GM21367 (cell line): ENCODE data around the gene NOS1AP.

ENCODE experiments used
- ATAC-seq: cut with Tn5 transposase; IDR thresholded peaks from one replicate; pipeline ENCODE4 v1.9.1; 2021; ENCODE audit not compliant: unreplicated experiment

Gene NOS1AP

GRCh38 chr1:162088281-162088969, 18.9 kb downstream of the NOS1AP start:
- ATAC-seq, result no peak

- ATAC-seq, result no peak
Measured at GRCh38 chr1:162089748-162090147, 20.3 kb downstream of the NOS1AP start.

- ATAC-seq, result no peak
Measured at GRCh38 chr1:162090378-162090777, 20.9 kb downstream of the NOS1AP start.

GRCh38 chr1:162091681-162092524, 22.4 kb downstream of the NOS1AP start:
- ATAC-seq, result no peak

- ATAC-seq, result no peak
Measured at GRCh38 chr1:162093095-162093494, 23.6 kb downstream of the NOS1AP start.

GRCh38 chr1:162094271-162094670, 24.8 kb downstream of the NOS1AP start:
- ATAC-seq, result no peak

GRCh38 chr1:162094723-162095122, 25.2 kb downstream of the NOS1AP start:
- ATAC-seq, result no peak

- no peak for ATAC-seq
Measured at GRCh38 chr1:162107911-162108310, 38.4 kb downstream of the NOS1AP start.

- ATAC-seq, result no peak
Measured at GRCh38 chr1:162108426-162108825, 38.9 kb downstream of the NOS1AP start.

- ATAC-seq, result no peak
Measured at GRCh38 chr1:162110910-162111309, 41.4 kb downstream of the NOS1AP start.

- ATAC-seq, result no peak
Measured at GRCh38 chr1:162111572-162111971, 42.1 kb downstream of the NOS1AP start.

GRCh38 chr1:162113419-162113818, 43.9 kb downstream of the NOS1AP start:
- no peak for ATAC-seq

GRCh38 chr1:162117039-162117774, 47.7 kb downstream of the NOS1AP start:
- ATAC-seq, result no peak

GRCh38 chr1:162118063-162118462, 48.6 kb downstream of the NOS1AP start:
- ATAC-seq, result no peak

- ATAC-seq, result no peak
Measured at GRCh38 chr1:162128693-162129356, 59.3 kb downstream of the NOS1AP start.

- ATAC-seq, result no peak
Measured at GRCh38 chr1:162130308-162130707, 60.8 kb downstream of the NOS1AP start.

- ATAC-seq, result no peak
Measured at GRCh38 chr1:162131400-162132321, 62.2 kb downstream of the NOS1AP start.

- ATAC-seq, result no peak
Measured at GRCh38 chr1:162133566-162133965, 64.1 kb downstream of the NOS1AP start.

- no peak for ATAC-seq
Measured at GRCh38 chr1:162134646-162135045, 65.2 kb downstream of the NOS1AP start.

- no peak for ATAC-seq
Measured at GRCh38 chr1:162135271-162135775, 65.8 kb downstream of the NOS1AP start.
